SK-N-SH (cell line): ENCODE measurements around the gene IL3. TPM values are rescaled to one million over a fixed set of nuclear protein-coding genes. Genes with fewer than 3 reads are reported as not detected.
A peak's percentile ranks its signal among the peaks of the same experiment; 100 is the strongest.

ENCODE experiments used
- CTCF ChIA-PET: fragments of 300-600, 350-600 bp; formaldehyde crosslinking; extraction: SDS; loops from one replicate; lab custom pipeline; 2021; lab: Yijun Ruan, JAX
- POLR2A ChIA-PET: fragments of 350-600 bp; sonication (Branson Sonifier 250); formaldehyde crosslinking; extraction: SDS; loops from one replicate; lab custom pipeline; 2020; ENCODE audit warnings: antibody characterized with exemption, inconsistent platforms; lab: Yijun Ruan, JAX
- DNase-seq: peaks from one replicate; pipeline ENCODE4 v3.0.0; 2012
- H2AFZ ChIP-seq: fragments of 200-600 bp; sonication (generic); 2 replicates; pipeline ENCODE4 v1.8.1; 2016; ENCODE audit warnings: antibody characterized with exemption, mild to moderate bottlenecking, low read depth
- H3F3A ChIP-seq: fragments of 200-600 bp; sonication (generic); replicated peaks from 2 replicates; pipeline ENCODE3; 2016; ENCODE audit warnings: antibody characterized with exemption, mild to moderate bottlenecking; ENCODE audit not compliant: insufficient read depth
- H3K27ac ChIP-seq, 2 experiments: fragments of 200-500 bp in 1 of 2; fragments of 200-600 bp in 1 of 2; sonication (Bioruptor generic) in 1 of 2; sonication (generic), shearing (Covaris generic) in 1 of 2; 2 replicates each; pipeline versions ENCODE4 v1.5.1 to v1.6.1; 2014 to 2016; ENCODE audit warnings: low read depth in 2 of 2, inconsistent platforms in 1 of 2, low read length in 1 of 2, mild to moderate bottlenecking in 1 of 2, mixed read lengths in 1 of 2
- H3K27me3 ChIP-seq: fragments of 200-600 bp; sonication (generic), shearing (Covaris generic); 2 replicates; pipeline ENCODE4 v1.6.1; 2016; ENCODE audit warnings: mixed run types; ENCODE audit not compliant: insufficient read depth
- H3K36me3 ChIP-seq, 2 experiments: fragments of 200-500 bp in 1 of 2; fragments of 200-600 bp in 1 of 2; sonication (Bioruptor generic) in 1 of 2; sonication (generic) in 1 of 2; replicated peaks in 1 of 2; 2 replicates each; pipeline versions ENCODE3 to v1.5.1; 2014 to 2016; ENCODE audit warnings: low read length in 1 of 2, mild to moderate bottlenecking in 1 of 2; ENCODE audit not compliant: insufficient read depth in 2 of 2, control insufficient read depth in 1 of 2
- H3K4me1 ChIP-seq, 2 experiments: fragments of 200-500 bp in 1 of 2; fragments of 200-600 bp in 1 of 2; sonication (Bioruptor generic) in 1 of 2; sonication (generic), shearing (Covaris generic) in 1 of 2; 2 replicates each; pipeline versions ENCODE4 v1.5.1 to v1.6.1; 2014 to 2016; ENCODE audit warnings: low read depth in 1 of 2, low read length in 1 of 2, mixed run types in 1 of 2; ENCODE audit not compliant: insufficient read depth in 2 of 2, control insufficient read depth in 1 of 2
- H3K4me2 ChIP-seq: fragments of 200-600 bp; sonication (generic), shearing (Covaris generic); 2 replicates; pipeline ENCODE4 v1.6.1; 2017; ENCODE audit warnings: mixed run types
- H3K4me3 ChIP-seq, 2 experiments: fragments of 200-500 bp in 1 of 2; fragments of 200-600 bp in 1 of 2; sonication (Bioruptor generic) in 1 of 2; sonication (generic), shearing (Covaris generic) in 1 of 2; 2 replicates each; pipeline versions ENCODE4 v1.5.1 to v1.8.1; 2014 to 2016; ENCODE audit warnings: low read depth in 2 of 2, inconsistent platforms in 1 of 2, low read length in 1 of 2, mild to moderate bottlenecking in 1 of 2, mixed read lengths in 1 of 2, moderate library complexity in 1 of 2
- H3K79me2 ChIP-seq: fragments of 200-600 bp; sonication (generic); 2 replicates; pipeline ENCODE4 v1.8.1; 2017; ENCODE audit warnings: mild to moderate bottlenecking; ENCODE audit not compliant: insufficient read depth
- H3K9ac ChIP-seq: fragments of 200-600 bp; sonication (generic); 2 replicates; pipeline ENCODE4 v1.6.1; 2017; ENCODE audit warnings: mixed run types
- H3K9me2 ChIP-seq: fragments of 200-600 bp; sonication (generic); 2 replicates; pipeline ENCODE4 v1.6.1; 2017; ENCODE audit warnings: mixed run types
- H3K9me3 ChIP-seq: fragments of 200-600 bp; sonication (generic); 2 replicates; pipeline ENCODE4 v1.6.1; 2017; ENCODE audit warnings: mixed run types, mild to moderate bottlenecking, moderate library complexity
- H4K20me1 ChIP-seq: fragments of 200-600 bp; sonication (generic); 2 replicates; pipeline ENCODE4 v1.6.1; 2017; ENCODE audit warnings: mild to moderate bottlenecking, mixed run types; ENCODE audit not compliant: insufficient read depth
- GABPA ChIP-seq: IDR thresholded peaks from 2 replicates; pipeline ENCODE4 v1.4.0; 2012; ENCODE audit warnings: low read depth, mild to moderate bottlenecking
- MEF2A ChIP-seq: IDR thresholded peaks from 2 replicates; pipeline ENCODE4 v1.4.0; 2012; ENCODE audit warnings: low read depth, borderline replicate concordance
- MXI1 ChIP-seq: IDR thresholded peaks from 2 replicates; pipeline ENCODE4 v1.6.1; 2012; ENCODE audit warnings: mild to moderate bottlenecking, low read depth, low read length, improper control_type of control experiment
- SIN3A ChIP-seq: IDR thresholded peaks from 2 replicates; pipeline ENCODE4 v1.6.1; 2012; ENCODE audit warnings: low read depth, mild to moderate bottlenecking, low read length, moderate library complexity, borderline replicate concordance
- SMC3 ChIP-seq: IDR thresholded peaks from 2 replicates; pipeline ENCODE4 v1.6.1; 2012; ENCODE audit warnings: low read depth, low read length, improper control_type of control experiment
- USF1 ChIP-seq: IDR thresholded peaks from 2 replicates; pipeline ENCODE4 v1.4.0; 2012; ENCODE audit warnings: low read depth, borderline replicate concordance
- YY1 ChIP-seq: IDR thresholded peaks from 2 replicates; pipeline ENCODE4 v1.4.0; 2012; ENCODE audit warnings: low read depth, mild to moderate bottlenecking
- ZBTB33 ChIP-seq: IDR thresholded peaks from 2 replicates; pipeline ENCODE4 v1.4.0; 2012; ENCODE audit warnings: low read depth, borderline replicate concordance
- WGBS: methylation state at CpG from one replicate; pipeline ENCODE4 v1.1.6; 2017; ENCODE audit warnings: low lambda C conversion rate; 5-methylcytosine and 5-hydroxymethylcytosine counted together
- polyA plus RNA-seq, 3 experiments: library from polyadenylated mRNA; depleted of rRNA; stranded (reverse); fragments of >200 nt; gene quantifications; 2 replicates each; pipeline ENCODE4 v1.2.3, GENCODE V29; 2012
- TF ChIP-seq, protein P1 (sequence below): IDR thresholded peaks from 2 replicates; pipeline ENCODE4 v1.6.1; 2012; ENCODE audit warnings: mild to moderate bottlenecking, low read depth, low read length, moderate library complexity

The IL3 gene
- polyA plus RNA-seq, 1 of the 3 experiments (the other 2 are of a cell fraction): not detected

DNA sequence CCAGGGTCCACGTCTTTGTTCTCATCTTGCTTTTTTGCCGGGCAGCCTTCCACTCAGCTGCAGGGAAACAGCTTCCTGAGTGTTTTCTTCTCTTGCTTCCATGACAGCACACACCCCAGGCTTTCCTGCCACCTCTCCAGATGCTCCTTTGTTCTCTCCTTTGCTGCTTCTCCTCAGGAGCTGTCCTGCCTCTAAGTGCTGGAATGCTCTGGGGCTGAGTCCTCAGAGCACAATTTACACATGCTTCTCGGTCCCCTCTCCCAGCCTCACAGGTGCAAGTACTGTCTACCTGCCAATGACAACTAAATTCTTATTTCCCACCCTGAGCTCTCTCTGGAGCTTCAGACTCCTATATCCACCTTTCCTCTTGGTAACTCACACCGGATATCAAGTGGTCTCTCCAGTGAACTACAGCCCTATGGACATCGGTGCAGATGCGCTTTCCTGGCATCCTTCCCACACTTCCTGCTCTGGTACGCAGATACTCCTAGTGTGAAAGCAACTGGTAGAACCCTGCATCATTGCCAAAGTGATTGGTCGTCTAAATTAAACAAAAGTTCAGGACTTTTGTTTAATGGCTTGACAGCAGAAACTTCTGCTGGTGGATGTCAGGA lies 35.6 kb upstream of the IL3 start:
- no peaks in the 10 kb centered on the region for H3K27me3 ChIP-seq
- H4K20me1 ChIP-seq: no peaks in the 10 kb centered on the region
- TF ChIP-seq SIN3A: no peak
- TF ChIP-seq ZBTB33: no peak
- no peak for TF ChIP-seq GABPA
- no peak for TF ChIP-seq MEF2A
- TF ChIP-seq MXI1: no peak
- no peak for TF ChIP-seq YY1
- TF ChIP-seq SMC3: no peak
- TF ChIP-seq, protein P1, sequence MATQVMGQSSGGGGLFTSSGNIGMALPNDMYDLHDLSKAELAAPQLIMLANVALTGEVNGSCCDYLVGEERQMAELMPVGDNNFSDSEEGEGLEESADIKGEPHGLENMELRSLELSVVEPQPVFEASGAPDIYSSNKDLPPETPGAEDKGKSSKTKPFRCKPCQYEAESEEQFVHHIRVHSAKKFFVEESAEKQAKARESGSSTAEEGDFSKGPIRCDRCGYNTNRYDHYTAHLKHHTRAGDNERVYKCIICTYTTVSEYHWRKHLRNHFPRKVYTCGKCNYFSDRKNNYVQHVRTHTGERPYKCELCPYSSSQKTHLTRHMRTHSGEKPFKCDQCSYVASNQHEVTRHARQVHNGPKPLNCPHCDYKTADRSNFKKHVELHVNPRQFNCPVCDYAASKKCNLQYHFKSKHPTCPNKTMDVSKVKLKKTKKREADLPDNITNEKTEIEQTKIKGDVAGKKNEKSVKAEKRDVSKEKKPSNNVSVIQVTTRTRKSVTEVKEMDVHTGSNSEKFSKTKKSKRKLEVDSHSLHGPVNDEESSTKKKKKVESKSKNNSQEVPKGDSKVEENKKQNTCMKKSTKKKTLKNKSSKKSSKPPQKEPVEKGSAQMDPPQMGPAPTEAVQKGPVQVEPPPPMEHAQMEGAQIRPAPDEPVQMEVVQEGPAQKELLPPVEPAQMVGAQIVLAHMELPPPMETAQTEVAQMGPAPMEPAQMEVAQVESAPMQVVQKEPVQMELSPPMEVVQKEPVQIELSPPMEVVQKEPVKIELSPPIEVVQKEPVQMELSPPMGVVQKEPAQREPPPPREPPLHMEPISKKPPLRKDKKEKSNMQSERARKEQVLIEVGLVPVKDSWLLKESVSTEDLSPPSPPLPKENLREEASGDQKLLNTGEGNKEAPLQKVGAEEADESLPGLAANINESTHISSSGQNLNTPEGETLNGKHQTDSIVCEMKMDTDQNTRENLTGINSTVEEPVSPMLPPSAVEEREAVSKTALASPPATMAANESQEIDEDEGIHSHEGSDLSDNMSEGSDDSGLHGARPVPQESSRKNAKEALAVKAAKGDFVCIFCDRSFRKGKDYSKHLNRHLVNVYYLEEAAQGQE: peak; percentile 87
- TF ChIP-seq USF1: no peak
- H3K27ac ChIP-seq: no peak overlapping the region
- POLR2A ChIA-PET: no interaction called here
- DNase-seq: peak; percentile 37
- H3K9ac ChIP-seq: no peak overlapping the region
- H3K4me1 ChIP-seq: peaks cover 0 to 2% of the 10 kb centered on the region in 2 experiments; a peak in 1 of 4 replicates
- H3K4me3 ChIP-seq: no peak overlapping the region
- no peaks in the 10 kb centered on the region for H3K79me2 ChIP-seq
- no peak overlapping the region for H2AFZ ChIP-seq
- CTCF ChIA-PET: interaction anchor here (0.9 to 1.8 kb wide), 2 partner anchors 17 to 38 kb away, joined by 3 to 7 read pairs; no protein-coding TSS in a partner anchor
- H3K4me2 ChIP-seq: no peak overlapping the region
- no peaks in the 10 kb centered on the region for H3K9me2 ChIP-seq
- no peaks in the 10 kb centered on the region for H3K9me3 ChIP-seq
- no peaks in the 10 kb centered on the region for H3K36me3 ChIP-seq
- no peaks in the 10 kb centered on the region for H3F3A ChIP-seq
- WGBS: 49% methylated on average over 8 of the region's 8 CpGs
